Measurements from ENCODE around the gene COX4I2. TPM values are rescaled to one million over a fixed set of nuclear protein-coding genes. Genes with fewer than 3 reads are reported as not detected.

Gene COX4I2
- 1 to 10 TPM in 1 of 2 donors, not detected in 1; 4.9 TPM for total RNA-seq

DNA sequence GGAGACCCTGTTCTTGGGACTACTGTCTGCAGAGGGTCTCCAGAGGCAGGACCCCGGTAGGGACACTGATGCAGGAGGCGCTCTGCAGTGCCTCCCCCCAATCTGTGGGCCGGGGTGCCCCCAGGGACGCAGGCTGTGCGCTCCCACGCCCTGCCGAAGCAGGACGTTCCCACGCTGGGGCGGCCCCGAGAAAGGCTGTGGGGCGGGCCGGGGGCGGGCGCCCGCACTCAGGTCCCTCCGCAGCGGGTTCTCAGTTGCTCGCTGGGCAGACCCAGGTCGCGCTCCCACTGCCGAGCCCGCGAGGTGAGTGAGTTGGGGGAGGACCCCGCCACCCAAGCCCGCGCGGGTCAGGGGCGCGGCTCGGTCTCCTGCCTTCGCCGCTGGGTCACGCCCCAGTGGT lies at the start of gene COX4I2:
TSS of gene COX4I2 (plus strand) at position 253 of the 400 bp plus-strand sequence. CDS start 1,106 bp downstream, outside the sequence.
- Histone ChIP-seq H3K36me3 (no peaks in the 10 kb centered on the region), H3K4me1 (ENCODE audit: control insufficient read depth in 1 of 2, low read depth in 2 of 2) (no peaks in the 10 kb centered on the region), H3K9me3 (no peaks in the 10 kb centered on the region), H3K27me3 (replicated peaks; ENCODE audit: insufficient read depth) (no peaks in the 10 kb centered on the region), H3K4me3 (no peak within 1 kb of the TSS), H3K27ac (no peak within 1 kb of the TSS)
- ATAC-seq (ENCODE audit: insufficient number of reproducible peaks, low FRiP score, low read depth): no peak
- TF ChIP-seq, protein P1, sequence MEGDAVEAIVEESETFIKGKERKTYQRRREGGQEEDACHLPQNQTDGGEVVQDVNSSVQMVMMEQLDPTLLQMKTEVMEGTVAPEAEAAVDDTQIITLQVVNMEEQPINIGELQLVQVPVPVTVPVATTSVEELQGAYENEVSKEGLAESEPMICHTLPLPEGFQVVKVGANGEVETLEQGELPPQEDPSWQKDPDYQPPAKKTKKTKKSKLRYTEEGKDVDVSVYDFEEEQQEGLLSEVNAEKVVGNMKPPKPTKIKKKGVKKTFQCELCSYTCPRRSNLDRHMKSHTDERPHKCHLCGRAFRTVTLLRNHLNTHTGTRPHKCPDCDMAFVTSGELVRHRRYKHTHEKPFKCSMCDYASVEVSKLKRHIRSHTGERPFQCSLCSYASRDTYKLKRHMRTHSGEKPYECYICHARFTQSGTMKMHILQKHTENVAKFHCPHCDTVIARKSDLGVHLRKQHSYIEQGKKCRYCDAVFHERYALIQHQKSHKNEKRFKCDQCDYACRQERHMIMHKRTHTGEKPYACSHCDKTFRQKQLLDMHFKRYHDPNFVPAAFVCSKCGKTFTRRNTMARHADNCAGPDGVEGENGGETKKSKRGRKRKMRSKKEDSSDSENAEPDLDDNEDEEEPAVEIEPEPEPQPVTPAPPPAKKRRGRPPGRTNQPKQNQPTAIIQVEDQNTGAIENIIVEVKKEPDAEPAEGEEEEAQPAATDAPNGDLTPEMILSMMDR (IDR thresholded peaks at IDR 0.05): no peak
- no peak for DNase-seq (ENCODE audit: low spot score)

DNA sequence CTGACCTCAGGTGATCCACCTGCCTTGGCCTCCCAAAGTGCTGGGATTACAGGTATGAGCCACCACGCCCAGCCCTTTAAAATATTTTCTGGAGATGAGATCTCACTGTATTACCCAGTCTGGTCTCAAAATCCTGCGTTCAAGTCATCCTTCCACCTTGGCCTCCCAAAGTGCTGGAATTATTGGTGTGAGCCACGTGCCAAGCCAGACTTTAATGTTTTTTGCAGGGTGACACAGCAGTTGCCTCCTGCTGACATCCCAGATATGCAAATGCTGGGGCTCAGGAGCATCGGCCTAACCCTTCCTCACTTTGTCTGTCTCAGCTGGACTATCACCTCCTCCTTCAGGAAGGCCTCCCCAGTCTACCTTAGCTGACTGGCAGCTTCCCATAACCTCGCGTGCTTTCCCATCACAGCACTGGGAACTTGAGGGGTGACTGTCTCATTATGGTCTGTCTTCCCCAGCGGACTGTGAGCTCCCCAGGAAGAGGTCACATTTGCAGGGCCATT lies 46.9 kb upstream of the COX4I2 start:
- DNase-seq (ENCODE audit: low spot score) (no peak), ATAC-seq (ENCODE audit: insufficient number of reproducible peaks, low FRiP score, low read depth) (no peak)
- H3K36me3 ChIP-seq: no peaks in the 10 kb centered on the region
- H3K27me3 ChIP-seq (replicated peaks; ENCODE audit: insufficient read depth): no peaks in the 10 kb centered on the region
- H3K9me3 ChIP-seq: no peaks in the 10 kb centered on the region
- H3K4me3 ChIP-seq: no peak overlapping the region
- H3K4me1 ChIP-seq (ENCODE audit: control insufficient read depth in 1 of 2, low read depth in 2 of 2): peaks cover 10 to 19% of the 10 kb centered on the region in 2 donors
- H3K27ac ChIP-seq: no peak overlapping the region
- TF ChIP-seq, protein P1 (IDR thresholded peaks at IDR 0.05): no peak

DNA sequence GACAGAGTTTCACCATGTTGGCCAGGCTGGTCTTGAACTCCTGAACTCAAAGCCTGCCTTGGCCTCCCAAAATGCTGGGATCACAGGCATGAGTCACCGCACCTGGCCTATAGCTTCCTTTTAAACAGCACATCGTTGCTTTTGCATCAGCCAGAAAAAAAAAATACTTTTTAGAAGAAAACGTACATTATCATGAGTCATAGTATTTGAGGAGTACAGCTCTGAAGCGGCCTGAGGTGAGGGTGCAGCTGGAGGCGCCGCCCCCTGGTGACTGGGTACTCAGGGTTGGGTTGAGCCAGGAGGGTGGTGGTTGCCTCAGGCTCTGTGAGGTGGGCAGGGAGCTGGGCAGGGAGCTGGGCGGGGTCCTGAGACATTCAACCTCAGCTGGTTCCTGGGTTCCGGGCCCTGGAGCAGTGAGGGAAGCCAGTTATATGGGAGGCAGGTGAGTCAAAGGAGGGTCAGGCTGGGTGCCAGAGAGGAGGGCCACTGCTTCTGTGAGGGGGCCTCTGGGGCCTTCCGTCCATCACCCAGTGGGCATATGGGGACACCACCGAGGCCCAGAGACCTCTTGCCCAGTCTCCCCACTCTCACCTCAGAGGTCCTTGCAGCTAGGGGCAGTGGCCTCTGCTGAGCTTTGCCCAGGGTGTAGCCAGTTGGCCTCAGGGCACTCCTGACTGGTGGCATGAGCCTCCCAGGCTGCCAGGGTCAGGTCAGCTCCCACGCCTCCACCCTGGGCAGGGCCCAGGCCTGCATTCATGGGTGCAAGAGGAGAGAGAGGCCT lies 44.3 kb upstream of the COX4I2 start:
- Histone ChIP-seq H3K27ac (no peak overlapping the region), H3K36me3 (no peaks in the 10 kb centered on the region), H3K27me3 (replicated peaks; ENCODE audit: insufficient read depth) (no peaks in the 10 kb centered on the region), H3K4me1 (ENCODE audit: control insufficient read depth in 1 of 2, low read depth in 2 of 2) (peaks cover 10 to 18% of the 10 kb centered on the region in 2 donors), H3K9me3 (no peaks in the 10 kb centered on the region), H3K4me3 (no peak overlapping the region)
- DNase-seq (ENCODE audit: low spot score) (no peak), ATAC-seq (ENCODE audit: insufficient number of reproducible peaks, low FRiP score, low read depth) (no peak)
- TF ChIP-seq, protein P1 (IDR thresholded peaks at IDR 0.05): no peak

DNA sequence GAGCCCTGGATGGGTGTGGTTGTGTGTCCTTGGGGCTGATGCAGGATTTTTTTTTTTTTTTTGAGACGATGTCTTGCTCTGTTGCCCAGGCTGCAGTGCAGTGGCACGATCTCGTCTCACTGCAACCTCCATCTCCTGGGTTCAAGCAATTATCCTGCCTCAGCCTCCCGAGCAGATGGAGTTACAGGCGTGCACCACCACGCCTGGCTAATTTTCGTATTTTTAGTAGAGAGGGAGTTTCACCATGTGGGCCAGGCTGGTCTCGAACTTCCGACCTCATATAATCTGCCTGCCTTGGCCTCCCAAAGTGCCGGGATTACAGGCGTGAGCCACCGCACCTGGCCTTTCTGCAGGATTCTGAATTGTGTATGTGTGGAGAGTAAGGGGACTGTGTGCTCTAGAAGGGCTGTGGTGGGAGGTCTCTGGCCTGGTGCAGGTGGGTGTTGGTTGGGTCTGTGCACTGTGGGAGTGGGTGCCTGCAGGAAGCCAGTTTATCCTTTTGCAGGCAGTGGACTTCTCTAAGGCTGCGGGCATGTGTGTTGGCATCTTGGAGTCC lies 43.6 kb upstream of the COX4I2 start:
- H3K27me3 ChIP-seq (replicated peaks; ENCODE audit: insufficient read depth): no peaks in the 10 kb centered on the region
- no peak overlapping the region for H3K4me3 ChIP-seq
- ATAC-seq (ENCODE audit: insufficient number of reproducible peaks, low FRiP score, low read depth) (no peak), DNase-seq (ENCODE audit: low spot score) (no peak)
- H3K36me3 ChIP-seq: no peaks in the 10 kb centered on the region
- H3K9me3 ChIP-seq: no peaks in the 10 kb centered on the region
- TF ChIP-seq, protein P1 (IDR thresholded peaks at IDR 0.05): no peak
- H3K4me1 ChIP-seq (ENCODE audit: control insufficient read depth in 1 of 2, low read depth in 2 of 2): peaks cover 10 to 17% of the 10 kb centered on the region in 2 donors
- no peak overlapping the region for H3K27ac ChIP-seq

DNA sequence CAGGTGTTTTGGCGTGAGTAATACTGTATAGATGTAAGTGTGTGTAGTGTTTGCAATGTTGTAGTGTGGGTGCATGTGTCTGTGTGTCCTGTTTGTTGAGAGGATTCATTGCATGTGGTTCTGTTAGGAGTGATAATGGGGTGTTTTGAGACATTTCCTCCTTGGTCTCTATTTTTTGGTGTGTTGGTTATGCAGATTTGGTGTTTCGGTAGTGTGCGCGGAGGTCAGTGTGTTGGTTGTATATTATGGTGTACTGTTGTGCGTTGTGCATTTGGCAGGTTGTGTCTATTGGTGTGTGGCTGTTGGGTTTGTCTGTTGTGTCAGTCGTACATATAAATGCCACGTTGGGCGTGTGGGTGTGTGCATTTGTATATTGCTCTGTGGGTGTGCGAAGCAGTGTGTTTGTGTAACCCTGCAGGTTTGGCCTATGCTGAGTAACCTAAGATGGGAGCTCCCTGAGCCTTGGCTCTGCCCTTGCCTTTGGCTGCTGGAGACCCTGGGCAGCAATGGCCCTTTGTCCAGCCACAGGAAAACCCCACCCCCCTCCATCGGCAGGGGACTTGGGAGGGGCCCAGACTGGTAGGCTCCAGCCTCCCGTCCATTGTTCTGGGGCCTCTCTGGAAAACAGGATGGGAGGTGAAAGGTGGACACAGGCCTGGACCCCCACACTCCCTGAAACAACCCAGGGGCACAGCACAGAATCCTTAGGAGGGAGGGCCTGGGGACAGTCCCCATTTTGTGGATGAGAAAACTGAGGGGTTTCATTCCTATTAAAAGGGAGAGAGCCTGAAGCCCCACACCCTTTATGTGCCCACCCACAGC lies 42.9 kb upstream of the COX4I2 start:
- Histone ChIP-seq H3K4me1 (ENCODE audit: control insufficient read depth in 1 of 2, low read depth in 2 of 2) (peaks cover 10 to 17% of the 10 kb centered on the region in 2 donors), H3K36me3 (no peaks in the 10 kb centered on the region), H3K27me3 (replicated peaks; ENCODE audit: insufficient read depth) (no peaks in the 10 kb centered on the region), H3K4me3 (no peak overlapping the region), H3K27ac (peak overlapping the region; percentile 81 to 82), H3K9me3 (no peaks in the 10 kb centered on the region)
- ATAC-seq (ENCODE audit: insufficient number of reproducible peaks, low FRiP score, low read depth) (no peak), DNase-seq (ENCODE audit: low spot score) (no peak)
- TF ChIP-seq, protein P1 (IDR thresholded peaks at IDR 0.05): no peak
